ENCODE data around the gene NUF2. TPM values are rescaled to one million over a fixed set of nuclear protein-coding genes. Genes with fewer than 3 reads are reported as not detected.

The NUF2 gene
- total and polyA plus RNA-seq, 10 of the 15 experiments (the other 5 are each of a cell fraction or from before 2014, with no cell fraction given) = 27.4 to 62.6 (median 49.1) TPM

- no peak for TF ChIP-seq ELK1 (IDR thresholded peaks at IDR 0.05; ENCODE audit: low read depth, low read length)
- TF ChIP-seq NFYA (IDR thresholded peaks at IDR 0.05; ENCODE audit: borderline replicate concordance, low read depth, low read length) = no peak
- no peak for TF ChIP-seq CTCF (IDR thresholded peaks at IDR 0.05 in 2 of 3, conservative IDR thresholded peaks at IDR 0.05 in 1 of 3; ENCODE audit: control insufficient read depth in 2 of 3, extremely low read depth in 1 of 3, insufficient read depth in 1 of 3, low read depth in 3 of 3, low read length in 3 of 3)
- no peak for TF ChIP-seq RBBP5 (conservative IDR thresholded peaks at IDR 0.05)
Observed at GRCh38 chr1:163397451-163398200, 75.9 kb downstream of the NUF2 start (continued).

GRCh38 chr1:163399001-163399400, 77.2 kb downstream of the NUF2 start:
- H3K4me2 ChIP-seq (ENCODE audit: control insufficient read depth, insufficient read depth) = no peak overlapping the region
- in situ Hi-C loops (cut with MboI) (no loop called here), intact Hi-C loops (cut with micrococcal nuclease; ENCODE audit: unreplicated experiment) (no loop called here)
- BruUV-seq (replicated peaks) = no TSS peak
- no peaks in the 10 kb centered on the region for H3K4me1 ChIP-seq (ENCODE audit: control insufficient read depth, insufficient read depth, low read length)
- ChIA-PET CTCF (no interaction called here), SMC1A (ENCODE audit: uncharacterized antibody, unreplicated experiment) (no interaction called here), RAD21 (ENCODE audit: unreplicated experiment) (no interaction called here), POLR2A (no interaction called here)
- H3K36me3 ChIP-seq (ENCODE audit: control insufficient read depth in 2 of 2, insufficient read depth in 2 of 2, low read length in 1 of 2) = no peaks in the 10 kb centered on the region
- FAIRE-seq (no peak), ATAC-seq (no peak), DNase-seq (ENCODE audit: low read depth, low spot score) (no peak)
- H3K79me2 ChIP-seq (ENCODE audit: control insufficient read depth, insufficient read depth, low read length) = no peaks in the 10 kb centered on the region
- no peaks in the 10 kb centered on the region; a peak in 1 of 4 replicates for H3K27me3 ChIP-seq (replicated peaks in 1 of 2; ENCODE audit: control insufficient read depth in 2 of 2, insufficient read depth in 2 of 2, low read length in 1 of 2)
- no peak overlapping the region for H2AFZ ChIP-seq (ENCODE audit: control insufficient read depth, low read depth, low read length)
- WGBS (ENCODE audit: insufficient coverage, insufficient replicate concordance, low lambda C conversion rate, missing lambda C conversion rate) = 25% methylated on average over 5 of the region's 5 CpGs
- H3K9ac ChIP-seq (ENCODE audit: control insufficient read depth, insufficient read depth, low read length) = no peak overlapping the region
- no peaks in the 10 kb centered on the region for H4K20me1 ChIP-seq (ENCODE audit: control insufficient read depth, insufficient read depth)
- H3K27ac ChIP-seq (ENCODE audit: control insufficient read depth, insufficient read depth) = no peak overlapping the region
- no peaks in the 10 kb centered on the region for H3K9me3 ChIP-seq (replicated peaks; ENCODE audit: control insufficient read depth, insufficient read depth, low read length)
- H3K4me3 ChIP-seq = no peak overlapping the region
- TF ChIP-seq HDGF (IDR thresholded peaks at IDR 0.05) = no peak
- no peak for TF ChIP-seq NR2C2 (IDR thresholded peaks at IDR 0.05; ENCODE audit: borderline replicate concordance, control insufficient read depth, insufficient read length, low read depth)
- no peak for TF ChIP-seq MTA2 (IDR thresholded peaks at IDR 0.05; ENCODE audit: low read depth)
- no peak for TF ChIP-seq ZNF24 (IDR thresholded peaks at IDR 0.05)
- no peak for TF ChIP-seq SKIL (IDR thresholded peaks at IDR 0.05; ENCODE audit: low read depth, poor library complexity, severe bottlenecking)
- no peak for TF ChIP-seq CEBPZ (IDR thresholded peaks at IDR 0.05; ENCODE audit: low read depth, low read length)
- TF ChIP-seq BCL3 (IDR thresholded peaks at IDR 0.05; ENCODE audit: borderline replicate concordance, insufficient read depth, low read depth, low read length, poor library complexity, severe bottlenecking) = no peak

All from GM12878 (cell line).